GM23338 (cell line): ENCODE data around the gene ELOVL2. TPM values are rescaled to one million over a fixed set of nuclear protein-coding genes. Genes with fewer than 3 reads are reported as not detected.
"Not testable (repeated sequence)": the region's sequence is repeated elsewhere in the genome, so short reads cannot be mapped to it uniquely, and the experiment has no call there.

Experiments
- ATAC-seq: fragments of 200-7000 bp; cut with Tn5 transposase; 3 replicates; pipeline ENCODE4 v1.9.1; 2020
- DNase-seq: peaks from one replicate; pipeline ENCODE4 v3.0.0-alpha.2; 2015; ENCODE audit warnings: low spot score
- H2AFZ ChIP-seq: fragments of 200-600 bp; sonication (generic); 2 replicates; pipeline ENCODE4 v1.8.0; 2016; ENCODE audit warnings: antibody characterized with exemption, mild to moderate bottlenecking, moderate library complexity
- H3F3A ChIP-seq: fragments of 200-600 bp; sonication (generic); replicated peaks from 2 replicates; pipeline ENCODE4 v1.8.0; 2017; ENCODE audit warnings: antibody characterized with exemption, mixed run types, low read depth
- H3K27ac ChIP-seq: fragments of 200-600 bp; sonication (generic); 2 replicates; pipeline ENCODE4 v1.6.1; 2016; ENCODE audit warnings: low read depth
- H3K27me3 ChIP-seq: fragments of 200-600 bp; sonication (generic); 2 replicates; pipeline ENCODE4 v1.8.0; 2016; ENCODE audit warnings: mild to moderate bottlenecking, mixed run types, moderate library complexity; ENCODE audit not compliant: insufficient read depth
- H3K36me3 ChIP-seq: fragments of 200-600 bp; sonication (generic); 2 replicates; pipeline ENCODE4 v1.8.0; 2016; ENCODE audit warnings: mild to moderate bottlenecking; ENCODE audit not compliant: insufficient read depth
- H3K4me1 ChIP-seq: fragments of 200-600 bp; sonication (generic); 2 replicates; pipeline ENCODE4 v1.8.0; 2016; ENCODE audit warnings: mild to moderate bottlenecking, moderate library complexity; ENCODE audit not compliant: insufficient read depth
- H3K4me2 ChIP-seq: fragments of 200-600 bp; sonication (generic); 2 replicates; pipeline ENCODE4 v1.7.1; 2017; ENCODE audit warnings: mixed run types
- H3K4me3 ChIP-seq: fragments of 200-600 bp; sonication (generic); 2 replicates; pipeline ENCODE4 v1.6.1; 2016; ENCODE audit warnings: mixed run types
- H3K79me2 ChIP-seq: fragments of 200-600 bp; sonication (generic); replicated peaks from 2 replicates; pipeline ENCODE4 v1.8.0; 2017; ENCODE audit warnings: mild to moderate bottlenecking; ENCODE audit not compliant: insufficient read depth
- H3K9me2 ChIP-seq: fragments of 200-600 bp; sonication (generic); 2 replicates; pipeline ENCODE4 v1.8.0; 2017; ENCODE audit not compliant: insufficient read depth
- H4K20me1 ChIP-seq: fragments of 200-600 bp; sonication (generic); replicated peaks from 2 replicates; pipeline ENCODE4 v1.8.0; 2017; ENCODE audit warnings: mild to moderate bottlenecking; ENCODE audit not compliant: insufficient read depth
- H3K27ac Mint-ChIP-seq: 2 replicates; pipeline ENCODE4 v1.8.0; 2020; ENCODE audit warnings: inconsistent platforms, mild to moderate bottlenecking, moderate library complexity, mixed read lengths
- H3K27me3 Mint-ChIP-seq: 3 replicates; pipeline ENCODE4 v1.8.0; 2022; ENCODE audit warnings: low read depth, mild to moderate bottlenecking, moderate library complexity, mixed read lengths, inconsistent platforms; ENCODE audit not compliant: insufficient read depth, poor library complexity
- H3K36me3 Mint-ChIP-seq: 3 replicates; pipeline ENCODE4 v1.8.0; 2021; ENCODE audit warnings: low read depth, mild to moderate bottlenecking, inconsistent platforms, moderate library complexity, mixed read lengths
- H3K4me1 Mint-ChIP-seq: 3 replicates; pipeline ENCODE4 v1.8.0; 2020; ENCODE audit warnings: mild to moderate bottlenecking, inconsistent platforms, mixed read lengths
- H3K4me3 Mint-ChIP-seq: 3 replicates; pipeline ENCODE4 v1.8.0; 2021; ENCODE audit warnings: moderate library complexity, mild to moderate bottlenecking, inconsistent platforms, mixed read lengths
- H3K9me3 Mint-ChIP-seq: 3 replicates; pipeline ENCODE4 v1.8.0; 2020; ENCODE audit warnings: moderate library complexity, mild to moderate bottlenecking, inconsistent platforms, mixed read lengths
- CREB1 ChIP-seq: fragments of 250-450 bp; sonication (Bioruptor Pico); IDR thresholded peaks from 2 replicates; pipeline ENCODE4 v1.5.0; 2020; ENCODE audit warnings: low read depth, mild to moderate bottlenecking, moderate library complexity
- EZH2phosphoT487 ChIP-seq: fragments of 200-600 bp; sonication (generic); IDR thresholded peaks from one replicate; pipeline ENCODE4 v1.8.1; 2018; ENCODE audit warnings: antibody characterized with exemption; ENCODE audit not compliant: unreplicated experiment
- JUNB ChIP-seq: IDR thresholded peaks from one replicate; pipeline ENCODE4 v1.6.1; 2016; ENCODE audit warnings: antibody characterized with exemption; ENCODE audit not compliant: unreplicated experiment
- POLR2AphosphoS5 ChIP-seq: IDR thresholded peaks from 2 replicates; pipeline ENCODE4 v1.6.1; 2016; ENCODE audit warnings: antibody characterized with exemption, low read depth
- STAT1 ChIP-seq: IDR thresholded peaks from one replicate; pipeline ENCODE4 v1.6.1; 2016; ENCODE audit warnings: antibody characterized with exemption; ENCODE audit not compliant: unreplicated experiment
- ZNF114 ChIP-seq: fragments of 250-450 bp; sonication (Bioruptor Pico); IDR thresholded peaks from 2 replicates; pipeline ENCODE4 v1.5.0; 2020; ENCODE audit warnings: mild to moderate bottlenecking, moderate library complexity
- ZNF331 ChIP-seq: fragments of 250-450 bp; sonication (Bioruptor Pico); IDR thresholded peaks from 2 replicates; pipeline ENCODE4 v1.5.0; 2020; ENCODE audit warnings: low read depth, mild to moderate bottlenecking, moderate library complexity
- polyA plus RNA-seq: library from polyadenylated mRNA; unstranded; fragments of >200 nt; fragmentation: Nextera tagmentation; extraction: Ambion mirVana; gene quantifications from 2 replicates; pipeline ENCODE4 v1.2.1, GENCODE V29; 2016
- total RNA-seq: library from RNA; depleted of rRNA; stranded (reverse); fragments of >200 nt; shearing (Covaris generic); gene quantifications from 2 replicates; pipeline ENCODE4 v1.2.3, GENCODE V29; 2014
- TF ChIP-seq, protein P1 (sequence below): IDR thresholded peaks from one replicate; pipeline ENCODE4 v1.6.1; 2018; ENCODE audit warnings: antibody characterized with exemption; ENCODE audit not compliant: unreplicated experiment
- TF ChIP-seq, protein P2 (sequence below): fragments of 250-450 bp; sonication (Bioruptor Pico); IDR thresholded peaks from 2 replicates; pipeline ENCODE4 v1.5.0; 2020; ENCODE audit warnings: mild to moderate bottlenecking, moderate library complexity
- TF ChIP-seq, protein P3 (sequence below): IDR thresholded peaks from 2 replicates; pipeline ENCODE4 v1.6.1; 2016; ENCODE audit warnings: antibody characterized with exemption

Gene ELOVL2
- total and polyA plus RNA-seq, 2 experiments from 2014 or later, result 1.2 to 1.6 TPM

DNA sequence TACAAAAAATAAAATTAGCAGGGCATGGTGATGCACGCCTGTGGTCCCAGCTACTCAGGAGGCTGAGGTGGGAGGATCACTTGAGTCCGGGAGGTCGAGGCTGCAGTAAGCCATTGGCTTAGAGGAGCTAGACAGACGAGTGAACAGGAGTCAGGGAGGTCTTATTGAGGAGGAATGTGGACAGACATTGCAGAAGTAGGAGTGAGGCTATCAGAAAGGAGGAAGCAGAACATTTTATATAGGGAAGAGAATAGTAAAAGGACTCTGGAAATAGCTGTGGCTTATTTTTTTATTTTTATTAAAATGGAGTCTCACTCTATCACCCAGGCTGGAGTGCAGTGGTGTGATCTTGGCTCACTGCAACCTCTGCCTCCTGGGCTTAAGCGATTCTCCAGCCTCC is 47.0 kb upstream of the ELOVL2 start:
- not testable (repeated sequence) for H3K9me3 Mint-ChIP-seq, H3K36me3 ChIP-seq, H3K4me3 ChIP-seq, H3K27ac ChIP-seq, H3K27ac Mint-ChIP-seq, H2AFZ ChIP-seq, H3K36me3 Mint-ChIP-seq, DNase-seq, ATAC-seq, H3K27me3 ChIP-seq, H3K4me3 Mint-ChIP-seq, H3K4me2 ChIP-seq, H3F3A ChIP-seq, H4K20me1 ChIP-seq, H3K9me2 ChIP-seq, H3K27me3 Mint-ChIP-seq
- Histone ChIP-seq H3K4me1 (peaks cover 14% of the 10 kb centered on the region), H3K79me2 (peaks cover 20% of the 10 kb centered on the region)
- H3K4me1 Mint-ChIP-seq, result peaks cover 16% of the 10 kb centered on the region

DNA sequence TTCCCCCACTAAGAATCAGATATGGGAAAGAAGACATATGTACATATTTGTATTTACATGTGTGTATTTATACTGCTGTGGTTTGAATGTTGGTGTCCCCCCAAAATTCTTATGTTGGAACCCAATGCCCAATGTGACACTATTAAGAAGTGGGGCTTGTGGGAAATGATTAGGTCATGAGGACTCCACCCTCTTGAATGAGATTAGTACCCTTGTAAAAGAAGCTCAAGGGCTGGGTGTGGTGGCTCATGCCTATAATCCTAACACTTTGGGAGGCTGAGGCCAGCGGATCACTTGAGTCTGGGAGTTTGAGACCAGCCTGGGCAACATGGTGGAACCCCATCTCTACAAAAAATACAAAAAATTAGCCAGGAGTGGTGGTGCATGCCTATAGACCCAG is 45.6 kb upstream of the ELOVL2 start:
- peaks cover 7% of the 10 kb centered on the region; the same call in 2 of the 3 replicates for H3K4me1 Mint-ChIP-seq
- TF ChIP-seq ZNF331 (CRISPR knock-in tag), result no peak
- TF ChIP-seq, protein P1, sequence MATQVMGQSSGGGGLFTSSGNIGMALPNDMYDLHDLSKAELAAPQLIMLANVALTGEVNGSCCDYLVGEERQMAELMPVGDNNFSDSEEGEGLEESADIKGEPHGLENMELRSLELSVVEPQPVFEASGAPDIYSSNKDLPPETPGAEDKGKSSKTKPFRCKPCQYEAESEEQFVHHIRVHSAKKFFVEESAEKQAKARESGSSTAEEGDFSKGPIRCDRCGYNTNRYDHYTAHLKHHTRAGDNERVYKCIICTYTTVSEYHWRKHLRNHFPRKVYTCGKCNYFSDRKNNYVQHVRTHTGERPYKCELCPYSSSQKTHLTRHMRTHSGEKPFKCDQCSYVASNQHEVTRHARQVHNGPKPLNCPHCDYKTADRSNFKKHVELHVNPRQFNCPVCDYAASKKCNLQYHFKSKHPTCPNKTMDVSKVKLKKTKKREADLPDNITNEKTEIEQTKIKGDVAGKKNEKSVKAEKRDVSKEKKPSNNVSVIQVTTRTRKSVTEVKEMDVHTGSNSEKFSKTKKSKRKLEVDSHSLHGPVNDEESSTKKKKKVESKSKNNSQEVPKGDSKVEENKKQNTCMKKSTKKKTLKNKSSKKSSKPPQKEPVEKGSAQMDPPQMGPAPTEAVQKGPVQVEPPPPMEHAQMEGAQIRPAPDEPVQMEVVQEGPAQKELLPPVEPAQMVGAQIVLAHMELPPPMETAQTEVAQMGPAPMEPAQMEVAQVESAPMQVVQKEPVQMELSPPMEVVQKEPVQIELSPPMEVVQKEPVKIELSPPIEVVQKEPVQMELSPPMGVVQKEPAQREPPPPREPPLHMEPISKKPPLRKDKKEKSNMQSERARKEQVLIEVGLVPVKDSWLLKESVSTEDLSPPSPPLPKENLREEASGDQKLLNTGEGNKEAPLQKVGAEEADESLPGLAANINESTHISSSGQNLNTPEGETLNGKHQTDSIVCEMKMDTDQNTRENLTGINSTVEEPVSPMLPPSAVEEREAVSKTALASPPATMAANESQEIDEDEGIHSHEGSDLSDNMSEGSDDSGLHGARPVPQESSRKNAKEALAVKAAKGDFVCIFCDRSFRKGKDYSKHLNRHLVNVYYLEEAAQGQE, result no peak
- TF ChIP-seq, protein P2, sequence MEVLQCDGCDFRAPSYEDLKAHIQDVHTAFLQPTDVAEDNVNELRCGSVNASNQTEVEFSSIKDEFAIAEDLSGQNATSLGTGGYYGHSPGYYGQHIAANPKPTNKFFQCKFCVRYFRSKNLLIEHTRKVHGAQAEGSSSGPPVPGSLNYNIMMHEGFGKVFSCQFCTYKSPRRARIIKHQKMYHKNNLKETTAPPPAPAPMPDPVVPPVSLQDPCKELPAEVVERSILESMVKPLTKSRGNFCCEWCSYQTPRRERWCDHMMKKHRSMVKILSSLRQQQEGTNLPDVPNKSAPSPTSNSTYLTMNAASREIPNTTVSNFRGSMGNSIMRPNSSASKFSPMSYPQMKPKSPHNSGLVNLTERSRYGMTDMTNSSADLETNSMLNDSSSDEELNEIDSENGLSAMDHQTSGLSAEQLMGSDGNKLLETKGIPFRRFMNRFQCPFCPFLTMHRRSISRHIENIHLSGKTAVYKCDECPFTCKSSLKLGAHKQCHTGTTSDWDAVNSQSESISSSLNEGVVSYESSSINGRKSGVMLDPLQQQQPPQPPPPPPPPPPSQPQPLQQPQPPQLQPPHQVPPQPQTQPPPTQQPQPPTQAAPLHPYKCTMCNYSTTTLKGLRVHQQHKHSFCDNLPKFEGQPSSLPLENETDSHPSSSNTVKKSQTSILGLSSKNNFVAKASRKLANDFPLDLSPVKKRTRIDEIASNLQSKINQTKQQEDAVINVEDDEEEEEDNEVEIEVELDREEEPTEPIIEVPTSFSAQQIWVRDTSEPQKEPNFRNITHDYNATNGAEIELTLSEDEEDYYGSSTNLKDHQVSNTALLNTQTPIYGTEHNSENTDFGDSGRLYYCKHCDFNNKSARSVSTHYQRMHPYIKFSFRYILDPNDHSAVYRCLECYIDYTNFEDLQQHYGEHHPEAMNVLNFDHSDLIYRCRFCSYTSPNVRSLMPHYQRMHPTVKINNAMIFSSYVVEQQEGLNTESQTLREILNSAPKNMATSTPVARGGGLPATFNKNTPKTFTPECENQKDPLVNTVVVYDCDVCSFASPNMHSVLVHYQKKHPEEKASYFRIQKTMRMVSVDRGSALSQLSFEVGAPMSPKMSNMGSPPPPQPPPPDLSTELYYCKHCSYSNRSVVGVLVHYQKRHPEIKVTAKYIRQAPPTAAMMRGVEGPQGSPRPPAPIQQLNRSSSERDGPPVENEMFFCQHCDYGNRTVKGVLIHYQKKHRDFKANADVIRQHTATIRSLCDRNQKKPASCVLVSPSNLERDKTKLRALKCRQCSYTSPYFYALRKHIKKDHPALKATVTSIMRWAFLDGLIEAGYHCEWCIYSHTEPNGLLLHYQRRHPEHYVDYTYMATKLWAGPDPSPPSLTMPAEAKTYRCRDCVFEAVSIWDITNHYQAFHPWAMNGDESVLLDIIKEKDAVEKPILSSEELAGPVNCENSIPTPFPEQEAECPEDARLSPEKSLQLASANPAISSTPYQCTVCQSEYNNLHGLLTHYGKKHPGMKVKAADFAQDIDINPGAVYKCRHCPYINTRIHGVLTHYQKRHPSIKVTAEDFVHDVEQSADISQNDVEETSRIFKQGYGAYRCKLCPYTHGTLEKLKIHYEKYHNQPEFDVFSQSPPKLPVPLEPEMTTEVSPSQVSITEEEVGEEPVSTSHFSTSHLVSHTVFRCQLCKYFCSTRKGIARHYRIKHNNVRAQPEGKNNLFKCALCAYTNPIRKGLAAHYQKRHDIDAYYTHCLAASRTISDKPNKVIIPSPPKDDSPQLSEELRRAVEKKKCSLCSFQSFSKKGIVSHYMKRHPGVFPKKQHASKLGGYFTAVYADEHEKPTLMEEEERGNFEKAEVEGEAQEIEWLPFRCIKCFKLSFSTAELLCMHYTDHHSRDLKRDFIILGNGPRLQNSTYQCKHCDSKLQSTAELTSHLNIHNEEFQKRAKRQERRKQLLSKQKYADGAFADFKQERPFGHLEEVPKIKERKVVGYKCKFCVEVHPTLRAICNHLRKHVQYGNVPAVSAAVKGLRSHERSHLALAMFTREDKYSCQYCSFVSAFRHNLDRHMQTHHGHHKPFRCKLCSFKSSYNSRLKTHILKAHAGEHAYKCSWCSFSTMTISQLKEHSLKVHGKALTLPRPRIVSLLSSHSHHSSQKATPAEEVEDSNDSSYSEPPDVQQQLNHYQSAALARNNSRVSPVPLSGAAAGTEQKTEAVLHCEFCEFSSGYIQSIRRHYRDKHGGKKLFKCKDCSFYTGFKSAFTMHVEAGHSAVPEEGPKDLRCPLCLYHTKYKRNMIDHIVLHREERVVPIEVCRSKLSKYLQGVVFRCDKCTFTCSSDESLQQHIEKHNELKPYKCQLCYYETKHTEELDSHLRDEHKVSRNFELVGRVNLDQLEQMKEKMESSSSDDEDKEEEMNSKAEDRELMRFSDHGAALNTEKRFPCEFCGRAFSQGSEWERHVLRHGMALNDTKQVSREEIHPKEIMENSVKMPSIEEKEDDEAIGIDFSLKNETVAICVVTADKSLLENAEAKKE (CRISPR knock-in tag), result no peak
- no peak for TF ChIP-seq POLR2AphosphoS5
- TF ChIP-seq ZNF114 (CRISPR knock-in tag), result no peak
- TF ChIP-seq EZH2phosphoT487, result no peak
- TF ChIP-seq STAT1, result no peak
- no peak for TF ChIP-seq JUNB
- TF ChIP-seq CREB1 (CRISPR knock-in tag), result no peak
- TF ChIP-seq, protein P3, sequence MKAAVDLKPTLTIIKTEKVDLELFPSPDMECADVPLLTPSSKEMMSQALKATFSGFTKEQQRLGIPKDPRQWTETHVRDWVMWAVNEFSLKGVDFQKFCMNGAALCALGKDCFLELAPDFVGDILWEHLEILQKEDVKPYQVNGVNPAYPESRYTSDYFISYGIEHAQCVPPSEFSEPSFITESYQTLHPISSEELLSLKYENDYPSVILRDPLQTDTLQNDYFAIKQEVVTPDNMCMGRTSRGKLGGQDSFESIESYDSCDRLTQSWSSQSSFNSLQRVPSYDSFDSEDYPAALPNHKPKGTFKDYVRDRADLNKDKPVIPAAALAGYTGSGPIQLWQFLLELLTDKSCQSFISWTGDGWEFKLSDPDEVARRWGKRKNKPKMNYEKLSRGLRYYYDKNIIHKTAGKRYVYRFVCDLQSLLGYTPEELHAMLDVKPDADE, result no peak
- H3K9me3 Mint-ChIP-seq, result no peaks in the 10 kb centered on the region
- ATAC-seq (no peak), DNase-seq (no peak)
- Histone ChIP-seq H3K79me2 (peaks cover 6% of the 10 kb centered on the region), H3K4me2 (no peak overlapping the region), H3K9me2 (peaks cover 6% of the 10 kb centered on the region), H3K4me1 (peaks cover 4% of the 10 kb centered on the region), H3K27ac (no peak overlapping the region), H3K27me3 (no peaks in the 10 kb centered on the region), H3F3A (no peaks in the 10 kb centered on the region; the same call in 1 of the 2 replicates), H3K36me3 (no peaks in the 10 kb centered on the region), H2AFZ (no peak overlapping the region), H3K4me3 (no peak overlapping the region), H4K20me1 (no peaks in the 10 kb centered on the region)
- H3K27me3 Mint-ChIP-seq, result peaks cover 3% of the 10 kb centered on the region
- no peak overlapping the region for H3K27ac Mint-ChIP-seq
- H3K4me3 Mint-ChIP-seq, result no peak overlapping the region
- H3K36me3 Mint-ChIP-seq, result no peaks in the 10 kb centered on the region
